Measurements from ENCODE around the gene MDM2. TPM values are rescaled to one million over a fixed set of nuclear protein-coding genes. Genes with fewer than 3 reads are reported as not detected.
"Not testable (repeated sequence)": the region's sequence is repeated elsewhere in the genome, so short reads cannot be mapped to it uniquely, and the experiment has no call there.

Gene MDM2
- total RNA-seq, 2 donors from 2014 or later = 36.1 to 95.6 TPM

DNA sequence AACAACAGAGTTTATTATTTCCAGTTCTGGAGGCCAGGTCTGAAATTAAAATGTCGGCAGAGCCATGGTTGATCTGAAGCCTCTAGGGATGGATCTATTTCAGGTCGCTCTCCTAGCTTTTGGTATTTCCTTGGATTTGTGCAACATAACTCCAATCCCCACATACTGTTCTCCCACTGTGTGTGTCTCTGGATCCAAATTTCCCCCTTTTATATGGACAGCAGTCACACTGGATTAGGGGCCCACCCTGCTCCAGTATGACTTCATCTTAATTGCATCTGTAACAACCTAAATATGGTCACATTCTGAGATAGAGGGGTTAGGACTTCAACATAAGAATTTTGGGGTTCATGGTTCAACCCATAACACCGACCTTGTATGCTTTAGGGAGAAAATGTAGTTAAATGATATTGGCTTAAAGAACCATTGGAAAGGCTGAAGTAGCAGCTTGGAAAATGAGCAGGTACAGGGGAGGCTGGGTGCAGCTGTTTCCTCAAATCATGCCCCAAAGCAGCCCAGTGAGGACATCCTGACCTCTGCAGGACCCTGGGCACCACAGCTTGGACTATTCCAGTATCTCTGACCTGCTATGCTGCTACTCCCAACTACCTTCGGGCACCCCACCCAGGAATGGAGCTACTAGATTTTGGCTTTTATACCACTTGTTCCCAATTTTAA lies 13.9 kb upstream of the MDM2 start:
- intact Hi-C loops (cut with DNase I) = no loop called here
- Histone ChIP-seq H3K4me1 (replicated peaks) (no peaks in the 10 kb centered on the region), H3K27me3 (replicated peaks; ENCODE audit: insufficient read depth) (no peaks in the 10 kb centered on the region), H3K4me3 (no peak overlapping the region), H3K9me3 (no peaks in the 10 kb centered on the region), H3K27ac (no peak overlapping the region), H3K36me3 (no peaks in the 10 kb centered on the region)
- 86% methylated on average over 4 of the region's 4 CpGs for WGBS
- TF ChIP-seq POLR2A (IDR thresholded peaks at IDR 0.05) = no peak
- TF ChIP-seq, protein P1, sequence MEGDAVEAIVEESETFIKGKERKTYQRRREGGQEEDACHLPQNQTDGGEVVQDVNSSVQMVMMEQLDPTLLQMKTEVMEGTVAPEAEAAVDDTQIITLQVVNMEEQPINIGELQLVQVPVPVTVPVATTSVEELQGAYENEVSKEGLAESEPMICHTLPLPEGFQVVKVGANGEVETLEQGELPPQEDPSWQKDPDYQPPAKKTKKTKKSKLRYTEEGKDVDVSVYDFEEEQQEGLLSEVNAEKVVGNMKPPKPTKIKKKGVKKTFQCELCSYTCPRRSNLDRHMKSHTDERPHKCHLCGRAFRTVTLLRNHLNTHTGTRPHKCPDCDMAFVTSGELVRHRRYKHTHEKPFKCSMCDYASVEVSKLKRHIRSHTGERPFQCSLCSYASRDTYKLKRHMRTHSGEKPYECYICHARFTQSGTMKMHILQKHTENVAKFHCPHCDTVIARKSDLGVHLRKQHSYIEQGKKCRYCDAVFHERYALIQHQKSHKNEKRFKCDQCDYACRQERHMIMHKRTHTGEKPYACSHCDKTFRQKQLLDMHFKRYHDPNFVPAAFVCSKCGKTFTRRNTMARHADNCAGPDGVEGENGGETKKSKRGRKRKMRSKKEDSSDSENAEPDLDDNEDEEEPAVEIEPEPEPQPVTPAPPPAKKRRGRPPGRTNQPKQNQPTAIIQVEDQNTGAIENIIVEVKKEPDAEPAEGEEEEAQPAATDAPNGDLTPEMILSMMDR (IDR thresholded peaks at IDR 0.05) = no peak
- no peak for TF ChIP-seq POLR2AphosphoS5 (IDR thresholded peaks at IDR 0.05)
- no peak for DNase-seq (ENCODE audit: low spot score)

DNA sequence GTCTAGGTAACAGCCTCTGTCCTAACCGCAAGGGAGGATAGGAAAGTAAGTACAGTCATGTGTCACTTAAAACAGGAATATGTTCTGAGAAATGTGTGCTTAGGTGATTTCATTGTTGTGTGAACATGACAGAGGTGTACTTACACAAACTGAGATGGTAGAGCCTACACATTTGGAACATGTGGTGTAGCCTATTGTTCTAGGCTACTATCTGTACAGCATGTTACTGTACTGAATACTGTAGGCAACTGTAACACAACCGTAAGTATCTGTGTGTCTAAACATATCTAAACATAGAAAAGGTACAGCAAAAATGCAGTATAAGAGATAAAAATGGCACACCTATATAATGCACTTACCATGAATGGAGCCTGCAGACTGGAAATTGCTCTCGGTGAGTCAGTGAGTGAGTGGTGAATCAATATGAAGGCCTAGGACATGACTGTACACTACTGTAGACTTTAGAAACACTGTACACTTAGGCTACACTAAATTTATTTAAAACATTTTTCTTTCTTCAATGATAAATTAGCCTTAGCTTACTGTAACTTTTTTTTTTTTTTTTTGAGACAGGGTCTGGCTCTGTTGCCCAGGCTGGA lies 13.2 kb upstream of the MDM2 start:
- H3K9me3 ChIP-seq = no peaks in the 10 kb centered on the region
- H3K4me1 ChIP-seq (replicated peaks) = no peaks in the 10 kb centered on the region
- no peak for DNase-seq (ENCODE audit: low spot score)
- WGBS = 97% methylated on average over 3 of the region's 3 CpGs
- H3K4me3 ChIP-seq = no peak overlapping the region
- TF ChIP-seq POLR2AphosphoS5 (IDR thresholded peaks at IDR 0.05) (no peak), POLR2A (IDR thresholded peaks at IDR 0.05) (no peak)
- TF ChIP-seq, protein P1 (IDR thresholded peaks at IDR 0.05) = no peak
- intact Hi-C loops (cut with DNase I) = no loop called here
- H3K27me3 ChIP-seq (replicated peaks; ENCODE audit: insufficient read depth) = no peaks in the 10 kb centered on the region
- no peak overlapping the region for H3K27ac ChIP-seq
- H3K36me3 ChIP-seq = no peaks in the 10 kb centered on the region

- H3K4me1 ChIP-seq (replicated peaks) = peaks cover 4% of the 10 kb centered on the region
- no peaks in the 10 kb centered on the region for H3K36me3 ChIP-seq
- no peak overlapping the region for H3K27ac ChIP-seq
- no peak for DNase-seq (ENCODE audit: low spot score)
- TF ChIP-seq POLR2AphosphoS5 (IDR thresholded peaks at IDR 0.05) = no peak
- TF ChIP-seq, protein P1 (IDR thresholded peaks at IDR 0.05) = no peak
- TF ChIP-seq POLR2A (IDR thresholded peaks at IDR 0.05) = no peak
- intact Hi-C loops (cut with DNase I) = no loop called here
- 99% methylated on average over 15 of the region's 15 CpGs for WGBS
- no peaks in the 10 kb centered on the region for H3K27me3 ChIP-seq (replicated peaks; ENCODE audit: insufficient read depth)
- no peaks in the 10 kb centered on the region for H3K9me3 ChIP-seq
- H3K4me3 ChIP-seq = no peak overlapping the region
Measured at GRCh38 chr12:68796399-68796798, 11.6 kb upstream of the MDM2 start.

DNA sequence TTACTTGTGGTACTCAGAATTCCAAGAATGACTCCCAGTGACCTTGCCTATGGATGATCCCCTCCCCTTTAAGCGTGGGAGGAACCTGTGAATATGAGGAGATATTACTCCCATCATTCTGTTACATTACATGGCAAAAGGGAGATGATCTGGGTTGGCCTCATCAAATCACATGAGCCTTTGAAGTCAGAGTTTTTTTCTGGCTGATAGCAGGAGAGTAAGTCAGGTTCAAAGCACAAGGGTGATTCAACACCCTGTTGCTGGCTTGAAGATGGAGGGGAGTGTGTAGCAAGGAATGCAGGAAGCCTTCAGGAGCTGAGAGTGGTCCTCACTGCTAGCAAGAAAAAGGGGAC lies 9.1 kb upstream of the MDM2 start:
- 100% methylated on average over 1 of the region's 1 CpG for WGBS
- TF ChIP-seq POLR2A (IDR thresholded peaks at IDR 0.05) (no peak), POLR2AphosphoS5 (IDR thresholded peaks at IDR 0.05) (no peak)
- TF ChIP-seq, protein P1 (IDR thresholded peaks at IDR 0.05) = no peak
- H3K4me3 ChIP-seq = no peak overlapping the region
- H3K27me3 ChIP-seq (replicated peaks; ENCODE audit: insufficient read depth) = no peaks in the 10 kb centered on the region
- no peaks in the 10 kb centered on the region for H3K36me3 ChIP-seq
- H3K4me1 ChIP-seq (replicated peaks) = peaks cover 4% of the 10 kb centered on the region
- H3K9me3 ChIP-seq = no peaks in the 10 kb centered on the region
- H3K27ac ChIP-seq = no peak overlapping the region
- DNase-seq (ENCODE audit: low spot score) = no peak
- intact Hi-C loops (cut with DNase I) = no loop called here

DNA sequence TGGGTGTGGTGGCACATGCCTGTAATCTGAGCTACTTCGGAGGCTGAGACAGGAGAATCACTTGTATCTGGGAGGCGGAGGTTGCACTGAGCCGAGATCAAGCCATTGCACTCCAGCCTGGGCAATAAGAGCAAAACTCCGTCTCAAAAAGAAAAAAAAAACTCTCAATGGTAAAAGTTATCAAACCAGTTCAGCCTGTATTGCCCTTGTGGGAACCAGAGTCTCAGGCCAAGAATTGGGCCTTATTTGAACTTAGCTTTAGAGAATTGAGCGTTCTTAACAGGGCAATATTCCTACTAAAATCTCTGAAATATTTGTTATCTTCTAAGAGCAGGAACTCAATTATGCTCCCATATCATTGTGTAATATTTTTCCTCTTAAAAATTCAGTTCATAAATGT lies 7.7 kb upstream of the MDM2 start:
- no peaks in the 10 kb centered on the region for H3K27me3 ChIP-seq (replicated peaks; ENCODE audit: insufficient read depth)
- intact Hi-C loops (cut with DNase I) = no loop called here
- H3K36me3 ChIP-seq = no peaks in the 10 kb centered on the region
- peak; percentile 28 for DNase-seq (ENCODE audit: low spot score)
- 63% methylated on average over 5 of the region's 5 CpGs for WGBS
- TF ChIP-seq POLR2AphosphoS5 (IDR thresholded peaks at IDR 0.05) = peak; percentile 83
- TF ChIP-seq, protein P1 (IDR thresholded peaks at IDR 0.05) = no peak
- peaks cover 4% of the 10 kb centered on the region for H3K4me1 ChIP-seq (replicated peaks)
- H3K4me3 ChIP-seq = no peak overlapping the region
- H3K9me3 ChIP-seq = no peaks in the 10 kb centered on the region
- peak overlapping the region; percentile 28 to 29 for H3K27ac ChIP-seq

GRCh38 chr12:68801124-68801523 lies 6.9 kb upstream of the MDM2 start:
- H3K4me1 ChIP-seq (replicated peaks); H3K9me3 ChIP-seq; H3K4me3 ChIP-seq; intact Hi-C loops (cut with DNase I); H3K36me3 ChIP-seq; H3K27me3 ChIP-seq (replicated peaks; ENCODE audit: insufficient read depth); DNase-seq (ENCODE audit: low spot score): not testable (repeated sequence)
- peak overlapping the region in 1 of 2 donors; percentile 29 for H3K27ac ChIP-seq
- WGBS = 96% methylated on average over 7 of the region's 7 CpGs

- H3K4me3 ChIP-seq; intact Hi-C loops (cut with DNase I); H3K9me3 ChIP-seq; DNase-seq (ENCODE audit: low spot score); H3K27ac ChIP-seq; H3K27me3 ChIP-seq (replicated peaks; ENCODE audit: insufficient read depth); H3K4me1 ChIP-seq (replicated peaks); H3K36me3 ChIP-seq: not testable (repeated sequence)
- WGBS = 90% methylated on average over 2 of the region's 2 CpGs
Measured at GRCh38 chr12:68802372-68802745, 5.6 kb upstream of the MDM2 start.
